ENCODE results near the gene TMPRSS3.

- TF ChIP-seq POU6F1 (CRISPR knock-in tag; IDR thresholded peaks at IDR 0.05; ENCODE audit: borderline replicate concordance, low read depth) (no peak), CREB5 (CRISPR knock-in tag; IDR thresholded peaks at IDR 0.05; ENCODE audit: low read depth) (no peak), CSDC2 (CRISPR knock-in tag; IDR thresholded peaks at IDR 0.05) (no peak), RARB (CRISPR knock-in tag; IDR thresholded peaks at IDR 0.05) (no peak), PPARA (CRISPR knock-in tag; IDR thresholded peaks at IDR 0.05; ENCODE audit: borderline replicate concordance) (no peak), ZC3H10 (CRISPR knock-in tag; IDR thresholded peaks at IDR 0.05) (no peak), ZFP30 (CRISPR knock-in tag; IDR thresholded peaks at IDR 0.05) (no peak), ZNF8 (CRISPR knock-in tag; IDR thresholded peaks at IDR 0.05) (no peak)
Observed at GRCh38 chr21:42361286-42361685, 34.6 kb downstream of the TMPRSS3 start.
